ENCODE data around the gene LRRC7.

DNA sequence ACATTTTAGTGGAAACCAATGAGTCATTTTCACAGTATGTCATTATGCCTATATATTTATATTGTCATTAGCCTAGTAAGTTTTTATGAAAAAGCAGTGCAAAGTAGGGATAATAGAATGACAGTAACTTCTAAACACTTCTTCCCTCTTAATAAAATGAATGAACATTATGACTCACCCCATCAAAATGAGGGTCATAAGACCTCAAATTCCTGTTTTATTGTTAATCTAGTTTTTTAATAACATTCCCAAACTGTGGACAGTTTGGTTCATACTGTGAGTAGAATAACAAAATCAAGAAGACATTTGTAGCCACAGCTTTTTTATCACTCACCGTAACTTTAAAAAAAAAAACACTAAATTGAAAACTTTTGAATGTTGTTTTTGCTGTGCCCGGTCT is 477.1 kb downstream of the LRRC7 start:
- TF ChIP-seq POLR2A (IDR thresholded peaks at IDR 0.05): no peak
- TF ChIP-seq CTCF (IDR thresholded peaks at IDR 0.05): no peak
- no peak for TF ChIP-seq EP300 (IDR thresholded peaks at IDR 0.05)
